Esophagus muscularis mucosa (tissue), 4 donors: Measurements from ENCODE around the gene PGAM2. TPM values are rescaled to one million over a fixed set of nuclear protein-coding genes. Genes with fewer than 3 reads are reported as not detected.

ENCODE experiments used
- DNase-seq: peaks from one replicate; pipeline ENCODE4 v3.0.0-alpha.2; 2017; ENCODE audit errors: extremely low spot score
- H3K27ac ChIP-seq, 4 donors: fragments of 200-600 bp; sonication (generic); replicated peaks in 1 of 4; 1 replicate in 3 of 4; 2 replicates in 1 of 4; pipeline ENCODE4 v1.5.1; 2016 to 2019; ENCODE audit warnings: mild to moderate bottlenecking in 1 of 4
- H3K27me3 ChIP-seq, 4 donors: fragments of 200-600 bp; sonication (generic); one replicate each; pipeline versions ENCODE4 v1.5.1 to v1.6.0; 2016 to 2019
- H3K36me3 ChIP-seq, 4 donors: fragments of 200-600 bp; sonication (generic); one replicate each; pipeline ENCODE4 v1.5.1; 2016 to 2019
- H3K4me1 ChIP-seq, 4 donors: fragments of 200-600 bp; sonication (generic); one replicate each; pipeline ENCODE4 v1.5.1; 2016 to 2019
- H3K4me3 ChIP-seq, 4 donors: fragments of 200-600 bp; sonication (generic); 1 replicate in 2 of 4; 2 replicates in 2 of 4; pipeline ENCODE4 v1.5.1; 2016 to 2019; ENCODE audit warnings: mild to moderate bottlenecking in 4 of 4, moderate library complexity in 1 of 4
- H3K9me3 ChIP-seq, 4 donors: fragments of 200-600 bp; sonication (generic); 1 replicate in 3 of 4; 2 replicates in 1 of 4; pipeline ENCODE4 v1.5.1; 2016 to 2019
- CTCF ChIP-seq, 3 experiments: fragments of 200-600 bp in 2 of 3; fragments of 450-650 bp in 1 of 3; sonication (generic) in 2 of 3; IDR thresholded peaks; one replicate each; pipeline ENCODE4 v1.5.1; 2017 to 2019; ENCODE audit warnings: antibody characterized with exemption in 3 of 3, mild to moderate bottlenecking in 2 of 3, moderate library complexity in 1 of 3
- EP300 ChIP-seq: sonication (generic); formaldehyde crosslinking; IDR thresholded peaks from one replicate; pipeline ENCODE4 v1.6.1; 2017; ENCODE audit warnings: antibody characterized with exemption
- POLR2A ChIP-seq: fragments of 450-650 bp; IDR thresholded peaks from one replicate; pipeline ENCODE4 v1.6.1; 2017; ENCODE audit warnings: antibody characterized with exemption, moderate library complexity, mild to moderate bottlenecking, low read depth
- POLR2AphosphoS5 ChIP-seq, 2 donors: sonication (generic); formaldehyde crosslinking; IDR thresholded peaks; one replicate each; pipeline ENCODE4 v1.6.1; 2017; ENCODE audit warnings: antibody characterized with exemption in 2 of 2
- WGBS: methylation state at CpG from one replicate; pipeline ENCODE4 v1.1.5; 2018; 5-methylcytosine and 5-hydroxymethylcytosine counted together
- intact Hi-C: fragments of 100-400 bp; cut with DNase I; formaldehyde crosslinking; loops from one replicate; pipeline ENCODE4 v1.15.1; 2023
- total RNA-seq, 4 donors: library from RNA; depleted of rRNA; stranded (reverse); fragments of >200 nt; gene quantifications; one replicate each; pipeline versions ENCODE4 v1.1.0 to v1.2.1, GENCODE V29; 2016

Gene PGAM2
- total RNA-seq, 4 donors from 2014 or later, result 0.52 to 1.8 (median 0.66) TPM; not detected in 1

- no peak for TF ChIP-seq EP300
- no peak for TF ChIP-seq POLR2AphosphoS5 (IDR thresholded peaks at IDR 0.05)
- TF ChIP-seq CTCF (IDR thresholded peaks at IDR 0.05), result no peak
- no peak for TF ChIP-seq POLR2A
- intact Hi-C loops, result no loop called here
- DNase-seq, result no peak
- H3K4me1 ChIP-seq, result peaks cover 21 to 56% (median 32%) of the 10 kb centered on the region in 4 donors
- no peak overlapping the region for H3K4me3 ChIP-seq
- 44% methylated on average over 7 of the region's 10 CpGs for WGBS
- no peaks in the 10 kb centered on the region for H3K9me3 ChIP-seq
- H3K36me3 ChIP-seq, result peaks cover 34 to 42% (median 41%) of the 10 kb centered on the region in 4 donors
- no peaks in the 10 kb centered on the region for H3K27me3 ChIP-seq
- H3K27ac ChIP-seq, result no peak overlapping the region
These were observed 1.8 kb downstream of the PGAM2 start for GRCh38 chr7:44063547-44063893.

- no peak for DNase-seq
- H3K27ac ChIP-seq, result no peak overlapping the region
- no peaks in the 10 kb centered on the region for H3K9me3 ChIP-seq
- no peak overlapping the region for H3K4me3 ChIP-seq
- no peaks in the 10 kb centered on the region for H3K27me3 ChIP-seq
- TF ChIP-seq POLR2A (no peak), CTCF (IDR thresholded peaks at IDR 0.05) (no peak), POLR2AphosphoS5 (IDR thresholded peaks at IDR 0.05) (no peak), EP300 (no peak)
- intact Hi-C loops, result no loop called here
- WGBS, result 52% methylated on average over 3 of the region's 3 CpGs
- peaks cover 21 to 52% (median 31%) of the 10 kb centered on the region in 4 donors for H3K4me1 ChIP-seq
- H3K36me3 ChIP-seq, result peaks cover 40 to 49% (median 47%) of the 10 kb centered on the region in 4 donors
These were observed 2.5 kb downstream of the PGAM2 start for GRCh38 chr7:44062903-44063295.

- no peaks in the 10 kb centered on the region for H3K9me3 ChIP-seq
- DNase-seq, result no peak
- peaks cover 46 to 54% (median 52%) of the 10 kb centered on the region in 4 donors for H3K36me3 ChIP-seq
- intact Hi-C loops, result no loop called here
- no peak overlapping the region for H3K4me3 ChIP-seq
- H3K27ac ChIP-seq, result no peak overlapping the region
- no peaks in the 10 kb centered on the region for H3K27me3 ChIP-seq
- WGBS, result 74% methylated on average over 3 of the region's 11 CpGs
- TF ChIP-seq EP300 (no peak), CTCF (IDR thresholded peaks at IDR 0.05) (no peak), POLR2AphosphoS5 (IDR thresholded peaks at IDR 0.05) (no peak), POLR2A (no peak)
- H3K4me1 ChIP-seq, result peaks cover 21 to 50% (median 31%) of the 10 kb centered on the region in 4 donors
These were observed 3.0 kb downstream of the PGAM2 start for GRCh38 chr7:44062180-44062902.

GRCh38 chr7:44061645-44062179 lies 3.7 kb downstream of the PGAM2 start:
- Histone ChIP-seq H3K36me3 (peaks cover 52 to 61% (median 59%) of the 10 kb centered on the region in 4 donors), H3K27me3 (no peaks in the 10 kb centered on the region), H3K27ac (no peak overlapping the region), H3K4me1 (peaks cover 21 to 43% (median 30%) of the 10 kb centered on the region in 4 donors), H3K4me3 (no peak overlapping the region), H3K9me3 (no peaks in the 10 kb centered on the region)
- intact Hi-C loops, result no loop called here
- TF ChIP-seq POLR2AphosphoS5 (IDR thresholded peaks at IDR 0.05) (no peak), EP300 (no peak), POLR2A (no peak), CTCF (IDR thresholded peaks at IDR 0.05) (no peak)
- 83% methylated on average over 8 of the region's 8 CpGs for WGBS
- DNase-seq, result no peak
